ENCODE measurements around the gene ACOX1. TPM values are rescaled to one million over a fixed set of nuclear protein-coding genes. Genes with fewer than 3 reads are reported as not detected.

The ACOX1 gene
- total and polyA plus RNA-seq, 2 experiments from 2014 or later = 17.4 to 36.3 TPM

DNA sequence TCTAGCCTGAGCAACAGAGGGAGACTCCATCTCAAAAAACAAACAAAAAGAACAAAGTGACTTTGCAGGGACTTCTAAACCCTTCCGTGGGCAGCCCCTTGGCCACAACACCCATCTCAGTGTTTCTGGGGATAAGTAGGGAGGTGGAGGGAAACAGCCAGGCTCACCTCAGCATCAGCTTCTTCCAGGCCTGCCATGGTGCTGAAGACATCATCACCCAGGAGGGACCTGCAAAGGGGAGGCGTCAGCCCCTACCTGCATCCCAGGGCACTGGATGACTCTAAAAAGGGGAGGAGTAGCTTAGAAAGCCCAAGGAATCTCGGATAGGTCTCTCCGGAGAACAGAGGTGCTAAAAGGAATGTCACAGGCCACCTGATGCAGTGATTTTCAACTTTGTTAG, 47.9 kb downstream of the ACOX1 start:
- no peak for TF ChIP-seq EZH2phosphoT487 (IDR thresholded peaks at IDR 0.05; ENCODE audit: insufficient read depth, low read depth)
- in situ Hi-C loops (cut with MboI) = no loop called here
- 91 to 98% methylated on average over 4 of the region's 4 CpGs for WGBS, 2 experiments (ENCODE audit: low coverage in 1 of 2, low lambda C conversion rate in 2 of 2, missing lambda C conversion rate in 2 of 2)

GRCh38 chr17:75927286-75927922, 51.6 kb downstream of the ACOX1 start:
- Histone ChIP-seq H4K20me1 (ENCODE audit: insufficient read depth) (no peaks in the 10 kb centered on the region), H3F3A (ENCODE audit: insufficient read depth) (no peaks in the 10 kb centered on the region), H3K27me3 (replicated peaks; ENCODE audit: insufficient read depth) (no peaks in the 10 kb centered on the region), H3K27ac (no peak overlapping the region), H3K79me2 (ENCODE audit: insufficient read depth) (no peaks in the 10 kb centered on the region), H3K36me3 (ENCODE audit: low read depth) (no peaks in the 10 kb centered on the region; the same call in 1 of the 2 replicates), H3K9me2 (ENCODE audit: insufficient read depth) (no peaks in the 10 kb centered on the region), H3K4me2 (ENCODE audit: unreplicated experiment) (no peak overlapping the region), H3K4me3 (no peak overlapping the region), H3K9me3 (ENCODE audit: low read depth) (no peaks in the 10 kb centered on the region), H3K9ac (no peak overlapping the region), H2AFZ (no peak overlapping the region), H3K4me1 (ENCODE audit: insufficient read depth) (no peaks in the 10 kb centered on the region)
- in situ Hi-C loops (cut with MboI) = no loop called here
- DNase-seq = peak; percentile 38
- 75 to 83% methylated on average over 6 of the region's 6 CpGs for WGBS, 2 experiments (ENCODE audit: low coverage in 1 of 2, low lambda C conversion rate in 2 of 2, missing lambda C conversion rate in 2 of 2)
- TF ChIP-seq EZH2 (IDR thresholded peaks at IDR 0.05; ENCODE audit: insufficient read depth, poor library complexity, severe bottlenecking) (no peak), EZH2phosphoT487 (IDR thresholded peaks at IDR 0.05; ENCODE audit: insufficient read depth, low read depth) (no peak)

More for the DNA sequence above, 47.9 kb downstream of the ACOX1 start:
- Histone ChIP-seq H3F3A (ENCODE audit: insufficient read depth) (no peaks in the 10 kb centered on the region), H3K79me2 (ENCODE audit: insufficient read depth) (no peaks in the 10 kb centered on the region), H3K9me2 (ENCODE audit: insufficient read depth) (no peaks in the 10 kb centered on the region), H2AFZ (no peak overlapping the region), H3K27ac (no peak overlapping the region), H3K4me3 (no peak overlapping the region), H3K36me3 (ENCODE audit: low read depth) (no peaks in the 10 kb centered on the region), H4K20me1 (ENCODE audit: insufficient read depth) (no peaks in the 10 kb centered on the region), H3K9me3 (ENCODE audit: low read depth) (no peaks in the 10 kb centered on the region), H3K4me1 (ENCODE audit: insufficient read depth) (no peaks in the 10 kb centered on the region), H3K27me3 (replicated peaks; ENCODE audit: insufficient read depth) (no peaks in the 10 kb centered on the region), H3K9ac (no peak overlapping the region), H3K4me2 (ENCODE audit: unreplicated experiment) (no peak overlapping the region)
- DNase-seq = no peak

DNA sequence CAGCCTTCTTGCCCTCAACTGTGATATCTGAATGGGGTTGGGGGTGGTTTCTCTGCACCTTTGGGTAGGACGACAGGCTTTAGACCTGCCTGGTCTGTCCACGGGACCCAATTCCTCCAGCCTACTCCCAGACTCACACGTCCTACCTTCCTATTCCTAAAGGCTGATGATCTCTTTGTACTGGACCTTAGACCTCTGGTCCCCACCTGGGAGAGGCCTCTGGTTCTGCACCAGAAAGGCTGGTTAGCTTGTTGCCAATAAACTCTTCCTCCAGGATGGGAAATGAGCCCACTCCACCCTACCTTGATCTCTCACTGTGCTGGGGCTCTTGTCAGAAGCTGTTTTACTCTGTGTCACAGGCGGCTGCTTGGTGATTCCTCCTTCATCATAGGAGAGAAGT, 52.5 kb downstream of the ACOX1 start:
- Histone ChIP-seq H2AFZ (no peak overlapping the region), H3K9me2 (ENCODE audit: insufficient read depth) (no peaks in the 10 kb centered on the region), H3K36me3 (ENCODE audit: low read depth) (no peaks in the 10 kb centered on the region; the same call in 1 of the 2 replicates), H3K4me1 (ENCODE audit: insufficient read depth) (no peaks in the 10 kb centered on the region), H3K9me3 (ENCODE audit: low read depth) (no peaks in the 10 kb centered on the region), H3K79me2 (ENCODE audit: insufficient read depth) (no peaks in the 10 kb centered on the region), H3K27ac (no peak overlapping the region), H3K27me3 (replicated peaks; ENCODE audit: insufficient read depth) (no peaks in the 10 kb centered on the region), H3K9ac (no peak overlapping the region), H3K4me2 (ENCODE audit: unreplicated experiment) (no peak overlapping the region), H3F3A (ENCODE audit: insufficient read depth) (no peaks in the 10 kb centered on the region), H3K4me3 (no peak overlapping the region), H4K20me1 (ENCODE audit: insufficient read depth) (no peaks in the 10 kb centered on the region)
- WGBS, 2 experiments (ENCODE audit: low coverage in 1 of 2, low lambda C conversion rate in 2 of 2, missing lambda C conversion rate in 2 of 2) = 85 to 88% methylated on average over 4 of the region's 4 CpGs
- no peak for DNase-seq
- in situ Hi-C loops (cut with MboI) = no loop called here
- TF ChIP-seq EZH2 (IDR thresholded peaks at IDR 0.05; ENCODE audit: insufficient read depth, poor library complexity, severe bottlenecking) = no peak
- no peak for TF ChIP-seq EZH2phosphoT487 (IDR thresholded peaks at IDR 0.05; ENCODE audit: insufficient read depth, low read depth)

GRCh38 chr17:75925912-75926311, 53.1 kb downstream of the ACOX1 start:
- Histone ChIP-seq H3K79me2 (ENCODE audit: insufficient read depth) (no peaks in the 10 kb centered on the region), H3K4me2 (ENCODE audit: unreplicated experiment) (no peak overlapping the region), H3K4me1 (ENCODE audit: insufficient read depth) (no peaks in the 10 kb centered on the region), H4K20me1 (ENCODE audit: insufficient read depth) (no peaks in the 10 kb centered on the region), H3K27me3 (replicated peaks; ENCODE audit: insufficient read depth) (no peaks in the 10 kb centered on the region), H3K36me3 (ENCODE audit: low read depth) (no peaks in the 10 kb centered on the region; the same call in 1 of the 2 replicates), H3K9ac (no peak overlapping the region), H3K9me2 (ENCODE audit: insufficient read depth) (no peaks in the 10 kb centered on the region), H3K4me3 (no peak overlapping the region), H2AFZ (no peak overlapping the region), H3K27ac (no peak overlapping the region), H3F3A (ENCODE audit: insufficient read depth) (no peaks in the 10 kb centered on the region), H3K9me3 (ENCODE audit: low read depth) (no peaks in the 10 kb centered on the region)
- no peak for DNase-seq
- TF ChIP-seq EZH2 (IDR thresholded peaks at IDR 0.05; ENCODE audit: insufficient read depth, poor library complexity, severe bottlenecking) (no peak), EZH2phosphoT487 (IDR thresholded peaks at IDR 0.05; ENCODE audit: insufficient read depth, low read depth) (no peak)
- WGBS, 2 experiments (ENCODE audit: low coverage in 1 of 2, low lambda C conversion rate in 2 of 2, missing lambda C conversion rate in 2 of 2) = 97% methylated on average over 15 of the region's 15 CpGs
- in situ Hi-C loops (cut with MboI) = no loop called here

Measured in GM23248 (cell line).